VCaP (cell line): ENCODE measurements around the gene CCL27.

Source experiments
- H3K27ac ChIP-seq: fragments of 450-650 bp; 2 replicates; pipeline ENCODE4 v1.5.1; 2017
- CTCF ChIP-seq: fragments of 450-650 bp; conservative IDR thresholded peaks from 2 replicates; pipeline ENCODE4 v1.5.1; 2017; ENCODE audit warnings: mild to moderate bottlenecking, moderate library complexity

CCL27 gene

GRCh38 chr9:34628656-34629490, 33.6 kb downstream of the CCL27 start, which contains the start of gene ARID3C:
Gene ARID3C, minus strand, starts transcription at chr9:34629066. Its CDS starts 1,052 bp downstream, at chr9:34628014.
- TF ChIP-seq CTCF = peak; percentile 26; the same call in 1 of the 2 replicates
- peak within 1 kb of the TSS; percentile 34; the same call in 1 of the 2 replicates for H3K27ac ChIP-seq

GRCh38 chr9:34627716-34628655, 34.5 kb downstream of the CCL27 start:
- H3K27ac ChIP-seq = peak overlapping the region; percentile 34; the same call in 1 of the 2 replicates
- TF ChIP-seq CTCF = no peak

- no peak overlapping the region for H3K27ac ChIP-seq
- TF ChIP-seq CTCF = no peak
Observed at GRCh38 chr9:34625186-34625486, 37.3 kb downstream of the CCL27 start.

GRCh38 chr9:34624475-34625185, 37.8 kb downstream of the CCL27 start:
- no peak for TF ChIP-seq CTCF
- no peak overlapping the region for H3K27ac ChIP-seq

- H3K27ac ChIP-seq = no peak overlapping the region
- TF ChIP-seq CTCF = no peak
Observed at GRCh38 chr9:34623374-34624235, 38.9 kb downstream of the CCL27 start.

- H3K27ac ChIP-seq = peak within 1 kb of the TSS; percentile 76; the same call in 1 of the 2 replicates
- TF ChIP-seq CTCF = no peak
Observed at GRCh38 chr9:34620061-34620994, 42.1 kb downstream of the CCL27 start, which contains the start of gene DCTN3. Gene DCTN3, minus strand, starts transcription at chr9:34620495. Its CDS starts 31 bp downstream, at chr9:34620464.
